DMS153 treated with DMSO at 0.1 percent for 48 hours (cell line): ENCODE data around the gene TEX2.
A peak's percentile ranks its signal among the peaks of the same experiment; 100 is the strongest.

ENCODE experiments used
- DNase-seq: peaks from one replicate; lab custom pipeline; 2025; ENCODE audit not compliant: unreplicated experiment; lab: John Stamatoyannopoulos, UW

TEX2 gene

GRCh38 chr17:64269687-64270649, 6.9 kb upstream of the TEX2 start:
- DNase-seq, result no peak

- DNase-seq, result no peak
Measured at GRCh38 chr17:64264891-64265290, 1.8 kb upstream of the TEX2 start.

- peak; percentile 4 for DNase-seq
Measured at GRCh38 chr17:64262198-64262999, 661 bp downstream of the TEX2 start.

GRCh38 chr17:64261417-64262145, 1.5 kb downstream of the TEX2 start:
- no peak for DNase-seq

GRCh38 chr17:64260886-64261285, 2.2 kb downstream of the TEX2 start:
- DNase-seq, result no peak

GRCh38 chr17:64259922-64260321, 3.1 kb downstream of the TEX2 start:
- no peak for DNase-seq

- DNase-seq, result no peak
Measured at GRCh38 chr17:64259426-64259825, 3.6 kb downstream of the TEX2 start.

GRCh38 chr17:64256913-64257807, 5.9 kb downstream of the TEX2 start:
- DNase-seq, result no peak

GRCh38 chr17:64255764-64256163, 7.3 kb downstream of the TEX2 start:
- no peak for DNase-seq

GRCh38 chr17:64254755-64255154, 8.3 kb downstream of the TEX2 start:
- no peak for DNase-seq

- DNase-seq, result no peak
Measured at GRCh38 chr17:64253470-64253869, 9.6 kb downstream of the TEX2 start.

- DNase-seq, result no peak
Measured at GRCh38 chr17:64252831-64253230, 10.2 kb downstream of the TEX2 start.

GRCh38 chr17:64250233-64250835, 12.7 kb downstream of the TEX2 start:
- no peak for DNase-seq

GRCh38 chr17:64247836-64248235, 15.2 kb downstream of the TEX2 start:
- no peak for DNase-seq

GRCh38 chr17:64245218-64246145, 17.6 kb downstream of the TEX2 start:
- DNase-seq, result no peak

- no peak for DNase-seq
Measured at GRCh38 chr17:64244165-64244564, 18.9 kb downstream of the TEX2 start.

GRCh38 chr17:64243340-64243739, 19.7 kb downstream of the TEX2 start:
- no peak for DNase-seq

- no peak for DNase-seq
Measured at GRCh38 chr17:64242633-64243032, 20.4 kb downstream of the TEX2 start.
